ENCODE measurements around the gene RRP1B. TPM values are rescaled to one million over a fixed set of nuclear protein-coding genes. Genes with fewer than 3 reads are reported as not detected.

RRP1B gene
- total RNA-seq, 1 donor from 2014 or later: 45.0 TPM

DNA sequence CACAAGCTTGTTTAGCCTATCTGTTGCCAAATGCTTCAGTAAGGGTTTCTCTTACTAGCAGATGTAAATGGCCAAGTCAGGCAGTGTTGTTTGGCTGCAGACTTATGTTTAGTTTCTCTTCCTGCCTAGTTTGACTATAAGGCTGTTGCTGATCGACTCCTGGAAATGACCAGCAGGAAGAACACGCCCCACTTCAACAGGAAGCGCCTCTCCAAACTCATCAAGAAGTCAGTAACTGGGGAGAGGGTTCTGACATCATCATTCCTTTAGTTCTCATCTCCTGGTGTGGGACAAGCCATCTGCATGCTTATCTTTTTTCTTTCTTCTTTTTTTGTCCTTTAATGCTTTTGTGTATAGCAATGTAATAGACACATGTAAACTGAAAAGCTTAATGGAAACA, 25.1 kb downstream of the RRP1B start:
- Mint-ChIP-seq H3K4me3 (no peak overlapping the region), H3K36me3 (peaks cover 39% of the 10 kb centered on the region), H3K9me3 (no peaks in the 10 kb centered on the region), H3K27ac (no peak overlapping the region), H3K27me3 (ENCODE audit: insufficient read depth, low read depth) (no peaks in the 10 kb centered on the region), H3K4me1 (no peaks in the 10 kb centered on the region)
- Histone ChIP-seq H3K27ac (no peak overlapping the region), H3K9ac (no peak overlapping the region), H3K4me1 (no peaks in the 10 kb centered on the region), H2AFZ (replicated peaks) (no peak overlapping the region), H3K4me3 (no peak overlapping the region), H3K36me3 (no peaks in the 10 kb centered on the region), H3F3A (ENCODE audit: low read depth) (no peaks in the 10 kb centered on the region), H3K27me3 (no peaks in the 10 kb centered on the region), H3K4me2 (no peak overlapping the region), H3K79me2 (ENCODE audit: low read depth) (peaks cover 9% of the 10 kb centered on the region), H4K20me1 (ENCODE audit: low read depth) (no peaks in the 10 kb centered on the region), H3K9me3 (ENCODE audit: low read depth) (no peaks in the 10 kb centered on the region)
- TF ChIP-seq EZH2phosphoT487 (IDR thresholded peaks at IDR 0.05): no peak
- no peak for TF ChIP-seq EZH2 (IDR thresholded peaks at IDR 0.05)
- TF ChIP-seq, protein P1, sequence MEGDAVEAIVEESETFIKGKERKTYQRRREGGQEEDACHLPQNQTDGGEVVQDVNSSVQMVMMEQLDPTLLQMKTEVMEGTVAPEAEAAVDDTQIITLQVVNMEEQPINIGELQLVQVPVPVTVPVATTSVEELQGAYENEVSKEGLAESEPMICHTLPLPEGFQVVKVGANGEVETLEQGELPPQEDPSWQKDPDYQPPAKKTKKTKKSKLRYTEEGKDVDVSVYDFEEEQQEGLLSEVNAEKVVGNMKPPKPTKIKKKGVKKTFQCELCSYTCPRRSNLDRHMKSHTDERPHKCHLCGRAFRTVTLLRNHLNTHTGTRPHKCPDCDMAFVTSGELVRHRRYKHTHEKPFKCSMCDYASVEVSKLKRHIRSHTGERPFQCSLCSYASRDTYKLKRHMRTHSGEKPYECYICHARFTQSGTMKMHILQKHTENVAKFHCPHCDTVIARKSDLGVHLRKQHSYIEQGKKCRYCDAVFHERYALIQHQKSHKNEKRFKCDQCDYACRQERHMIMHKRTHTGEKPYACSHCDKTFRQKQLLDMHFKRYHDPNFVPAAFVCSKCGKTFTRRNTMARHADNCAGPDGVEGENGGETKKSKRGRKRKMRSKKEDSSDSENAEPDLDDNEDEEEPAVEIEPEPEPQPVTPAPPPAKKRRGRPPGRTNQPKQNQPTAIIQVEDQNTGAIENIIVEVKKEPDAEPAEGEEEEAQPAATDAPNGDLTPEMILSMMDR (IDR thresholded peaks at IDR 0.05): no peak
- no peak for DNase-seq (ENCODE audit: low spot score)

DNA sequence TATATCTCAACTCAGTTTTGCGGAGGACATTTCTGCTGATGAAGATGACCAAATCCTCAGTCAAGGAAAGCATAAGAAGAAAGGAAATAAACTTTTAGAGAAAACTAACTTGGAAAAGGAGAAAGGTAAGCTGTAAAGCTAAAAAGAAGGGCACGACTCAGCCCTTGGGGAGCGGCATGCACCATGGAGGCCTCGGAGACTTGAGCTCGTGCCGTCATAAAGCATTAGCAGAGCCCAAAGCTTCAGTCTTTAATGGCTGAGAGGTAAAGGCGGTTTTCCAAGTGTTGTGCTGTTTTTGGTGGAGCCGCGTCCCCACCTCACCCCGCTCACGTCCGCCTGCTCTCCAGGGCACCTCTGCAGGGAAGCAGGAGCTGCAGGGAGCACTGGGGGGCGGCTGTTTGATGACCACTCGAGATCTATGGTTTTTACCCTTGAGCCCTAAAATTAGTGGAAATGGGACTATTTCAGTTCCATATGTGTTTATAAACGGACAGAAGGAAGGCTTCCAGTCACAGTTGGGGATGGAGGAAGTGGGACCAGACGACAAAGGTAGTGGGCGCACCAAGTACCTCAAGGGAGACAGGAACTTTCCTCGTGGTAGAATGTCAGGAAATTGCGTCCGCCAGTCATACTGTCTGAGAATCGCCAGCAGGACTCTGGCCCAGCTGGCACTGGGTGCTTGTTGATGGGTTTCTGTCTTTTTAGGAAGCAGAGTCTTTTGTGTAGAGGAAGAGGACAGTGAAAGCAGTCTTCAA, 27.6 kb downstream of the RRP1B start:
- Histone ChIP-seq H3K36me3 (no peaks in the 10 kb centered on the region), H3F3A (ENCODE audit: low read depth) (no peaks in the 10 kb centered on the region), H3K27me3 (no peaks in the 10 kb centered on the region), H3K9me3 (ENCODE audit: low read depth) (no peaks in the 10 kb centered on the region), H3K4me2 (no peak overlapping the region), H2AFZ (replicated peaks) (no peak overlapping the region), H3K27ac (no peak overlapping the region), H3K4me3 (no peak overlapping the region), H3K79me2 (ENCODE audit: low read depth) (no peaks in the 10 kb centered on the region), H4K20me1 (ENCODE audit: low read depth) (no peaks in the 10 kb centered on the region), H3K4me1 (no peaks in the 10 kb centered on the region), H3K9ac (no peak overlapping the region)
- no peak overlapping the region for H3K4me3 Mint-ChIP-seq
- peaks cover 34% of the 10 kb centered on the region for H3K36me3 Mint-ChIP-seq
- H3K27ac Mint-ChIP-seq: no peak overlapping the region
- H3K9me3 Mint-ChIP-seq: no peaks in the 10 kb centered on the region
- no peaks in the 10 kb centered on the region for H3K27me3 Mint-ChIP-seq (ENCODE audit: insufficient read depth, low read depth)
- DNase-seq (ENCODE audit: low spot score): no peak
- no peak for TF ChIP-seq EZH2phosphoT487 (IDR thresholded peaks at IDR 0.05)
- no peak for TF ChIP-seq EZH2 (IDR thresholded peaks at IDR 0.05)
- TF ChIP-seq, protein P1 (IDR thresholded peaks at IDR 0.05): no peak
- no peaks in the 10 kb centered on the region for H3K4me1 Mint-ChIP-seq

DNA sequence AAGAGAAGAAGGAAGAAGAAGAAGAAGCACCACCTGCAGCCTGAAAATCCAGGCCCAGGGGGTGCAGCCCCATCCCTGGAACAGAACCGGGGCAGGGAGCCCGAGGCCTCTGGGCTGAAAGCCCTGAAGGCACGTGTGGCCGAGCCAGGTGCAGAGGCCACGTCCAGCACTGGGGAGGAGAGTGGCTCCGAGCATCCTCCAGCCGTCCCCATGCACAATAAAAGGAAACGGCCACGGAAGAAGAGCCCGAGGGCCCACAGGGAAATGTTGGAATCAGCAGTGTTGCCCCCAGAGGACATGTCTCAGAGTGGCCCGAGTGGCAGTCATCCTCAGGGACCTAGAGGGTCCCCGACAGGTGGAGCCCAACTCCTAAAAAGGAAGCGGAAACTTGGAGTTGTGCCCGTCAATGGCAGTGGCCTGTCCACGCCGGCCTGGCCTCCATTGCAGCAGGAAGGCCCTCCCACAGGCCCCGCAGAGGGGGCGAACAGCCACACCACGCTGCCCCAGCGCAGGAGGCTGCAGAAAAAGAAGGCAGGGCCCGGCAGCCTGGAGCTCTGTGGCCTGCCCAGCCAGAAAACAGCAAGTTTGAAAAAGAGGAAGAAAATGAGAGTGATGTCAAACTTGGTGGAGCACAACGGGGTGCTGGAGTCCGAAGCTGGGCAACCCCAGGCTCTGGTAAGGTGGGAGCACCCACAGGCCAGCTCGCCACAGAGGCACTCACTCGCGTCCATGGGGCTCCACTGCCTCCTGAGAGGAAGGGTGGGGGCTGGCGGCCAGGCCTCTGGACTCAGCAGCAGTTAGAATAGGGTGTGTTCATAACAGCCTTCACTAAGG, 28.4 kb downstream of the RRP1B start:
- Histone ChIP-seq H3F3A (ENCODE audit: low read depth) (no peaks in the 10 kb centered on the region), H3K27me3 (no peaks in the 10 kb centered on the region), H3K4me1 (no peaks in the 10 kb centered on the region), H3K4me3 (no peak overlapping the region), H3K79me2 (ENCODE audit: low read depth) (no peaks in the 10 kb centered on the region), H2AFZ (replicated peaks) (no peak overlapping the region), H4K20me1 (ENCODE audit: low read depth) (no peaks in the 10 kb centered on the region), H3K9ac (no peak overlapping the region), H3K9me3 (ENCODE audit: low read depth) (no peaks in the 10 kb centered on the region), H3K36me3 (no peaks in the 10 kb centered on the region), H3K4me2 (no peak overlapping the region), H3K27ac (no peak overlapping the region)
- Mint-ChIP-seq H3K4me3 (no peak overlapping the region), H3K36me3 (peaks cover 32% of the 10 kb centered on the region), H3K27me3 (ENCODE audit: insufficient read depth, low read depth) (no peaks in the 10 kb centered on the region), H3K27ac (no peak overlapping the region), H3K4me1 (no peaks in the 10 kb centered on the region), H3K9me3 (no peaks in the 10 kb centered on the region)
- TF ChIP-seq EZH2phosphoT487 (IDR thresholded peaks at IDR 0.05) (no peak), EZH2 (IDR thresholded peaks at IDR 0.05) (no peak)
- TF ChIP-seq, protein P1 (IDR thresholded peaks at IDR 0.05): no peak
- DNase-seq (ENCODE audit: low spot score): no peak

All from neural progenitor cell (in vitro differentiated cells).